Activated CD8-positive, alpha-beta memory T cell treated with anti-CD3 and anti-CD28 coated beads, Interleukin-2, amount 50 U/mL, for 48 hours (primary cell): ENCODE results near the gene KRTAP5-1.

Experiments used
- DNase-seq: peaks from one replicate; pipeline ENCODE4 v3.0.0-alpha.2; 2020

KRTAP5-1 gene

DNA sequence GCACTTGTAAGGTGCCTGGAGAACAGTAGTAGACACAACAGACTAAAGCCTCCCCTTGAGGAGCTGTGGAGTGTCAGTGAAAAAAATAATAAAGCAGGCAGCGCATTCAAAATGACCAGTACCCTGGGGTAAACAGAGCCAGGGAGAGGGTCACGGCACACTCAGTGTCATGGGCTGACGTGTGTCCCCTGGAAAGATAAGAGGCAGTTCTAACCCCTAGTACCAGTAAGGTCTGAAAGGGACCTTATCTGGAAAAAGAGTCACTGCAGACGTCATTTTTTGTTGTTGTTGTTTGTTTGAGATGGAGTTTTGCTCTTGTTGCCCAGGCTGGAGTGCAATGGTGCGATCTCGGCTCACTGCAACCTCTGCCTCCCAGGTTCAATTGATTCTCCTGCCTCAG lies 45.0 kb downstream of the KRTAP5-1 start:
- no peak for DNase-seq

- DNase-seq = no peak
Observed at GRCh38 chr11:1538153-1538552, 46.9 kb downstream of the KRTAP5-1 start.

DNA sequence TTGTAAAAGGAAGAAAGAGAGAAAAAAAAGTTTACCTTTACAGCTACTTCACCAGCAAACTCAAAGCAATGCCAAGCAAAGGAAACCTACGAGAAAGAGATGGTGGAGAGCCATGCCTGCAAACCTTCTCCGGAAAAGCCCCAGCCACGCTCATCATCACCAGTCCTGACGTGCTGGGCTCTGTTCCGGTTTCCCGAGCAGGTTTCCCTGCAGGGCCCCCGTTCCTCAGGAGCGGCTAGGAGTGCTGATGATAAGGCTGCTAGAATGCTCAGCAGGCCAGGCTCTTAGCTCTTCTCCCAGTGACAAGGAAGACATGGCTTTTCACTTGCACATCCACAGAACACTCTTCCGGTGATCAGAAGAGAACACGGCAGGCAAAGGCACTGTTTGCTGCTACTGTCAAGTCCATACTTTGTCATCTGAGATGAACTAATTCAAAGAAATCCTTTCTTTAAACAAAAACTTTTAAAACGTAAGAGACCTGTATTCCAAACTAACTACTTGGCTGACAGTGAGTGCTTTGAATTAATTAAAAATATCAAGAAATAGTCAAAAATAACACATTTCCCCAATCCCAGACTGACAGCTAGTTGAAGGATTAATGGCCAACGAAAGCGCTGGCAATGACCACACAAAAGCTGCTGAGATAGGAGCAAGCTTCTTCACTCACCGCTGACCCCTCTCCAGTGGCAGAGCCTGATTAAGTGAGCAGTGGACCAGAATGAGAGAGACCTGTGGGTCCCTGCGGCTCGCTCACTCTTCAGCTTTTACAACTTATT lies 48.8 kb downstream of the KRTAP5-1 start:
- DNase-seq = no peak

DNA sequence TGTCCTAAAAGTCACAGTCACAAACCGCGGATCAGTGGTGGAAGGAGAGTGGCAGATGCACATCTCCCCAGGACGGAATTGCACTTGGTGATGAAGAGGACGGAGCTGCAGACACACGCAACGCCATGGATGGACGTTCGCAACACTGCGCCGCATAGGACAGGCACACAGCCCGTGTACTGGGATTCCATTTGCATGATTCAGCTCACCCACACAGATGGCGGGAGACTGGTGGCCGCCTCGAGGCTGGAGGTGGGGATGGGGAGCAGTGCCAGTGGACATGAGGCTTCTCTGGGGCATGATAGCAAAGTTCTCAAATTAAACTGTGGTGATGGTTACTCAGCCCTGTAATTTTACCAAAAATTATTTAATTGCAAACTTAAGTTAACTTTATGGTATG lies 50.4 kb downstream of the KRTAP5-1 start:
- no peak for DNase-seq
